Measurements from ENCODE around the gene IL31. TPM values are rescaled to one million over a fixed set of nuclear protein-coding genes. Genes with fewer than 3 reads are reported as not detected.

The IL31 gene
- total and polyA plus RNA-seq, 2 donors (not counting 3 experiments of a cell fraction or from before 2014, with no cell fraction given) = not detected

DNA sequence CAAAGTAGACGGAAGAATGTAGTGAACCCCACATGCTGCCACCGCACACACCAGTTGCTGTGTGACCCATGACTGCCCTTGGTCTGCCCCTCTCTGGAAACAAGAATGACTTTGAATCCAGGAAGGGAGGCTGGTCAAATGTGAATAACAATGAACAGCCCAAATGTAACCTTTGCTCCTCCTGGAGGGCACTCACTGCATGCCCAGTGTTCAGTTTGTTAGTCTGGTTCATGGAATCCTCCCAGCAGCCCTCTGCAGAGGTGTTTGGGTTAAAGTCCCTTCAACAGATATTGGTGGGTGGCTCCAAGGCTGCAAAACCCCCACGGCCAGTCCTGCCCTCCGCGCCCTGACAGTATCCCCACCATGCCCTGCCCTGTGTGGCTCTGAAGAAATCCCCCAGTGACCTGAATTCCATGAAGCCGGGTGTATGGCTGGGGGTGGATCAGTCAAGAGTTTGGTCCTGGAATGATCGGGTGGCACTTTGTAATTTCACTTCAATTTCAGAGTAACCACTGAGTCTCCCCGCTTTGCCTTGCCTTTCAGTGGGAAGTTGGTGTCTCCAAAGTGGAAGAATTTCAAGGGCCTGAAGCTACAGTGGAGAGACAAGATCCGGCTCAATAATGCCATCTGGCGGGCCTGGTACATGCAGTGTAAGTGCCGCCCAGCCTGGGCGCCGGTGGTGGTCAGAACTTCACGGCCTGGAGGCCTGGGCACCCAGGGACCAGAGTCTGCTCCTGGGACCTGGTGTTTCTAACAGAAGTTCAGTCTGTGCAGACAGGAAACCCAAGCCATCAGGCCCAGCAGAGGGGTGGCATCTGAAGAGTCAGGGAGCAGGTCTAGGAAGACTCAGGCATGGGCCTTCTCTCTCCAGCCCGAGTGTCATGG lies 47.1 kb downstream of the IL31 start:
- Histone ChIP-seq H3K79me2 (ENCODE audit: control insufficient read depth, insufficient read depth, low read length) (peaks cover 24% of the 10 kb centered on the region), H3K27me3 (ENCODE audit: control insufficient read depth in 2 of 2, insufficient read depth in 2 of 2, low read length in 2 of 2) (no peaks in the 10 kb centered on the region), H3K4me2 (ENCODE audit: insufficient read depth, low read length) (no peak overlapping the region), H3K27ac (ENCODE audit: insufficient read depth, low read depth, low read length) (no peak overlapping the region), H3K4me1 (ENCODE audit: control insufficient read depth, extremely low read depth, insufficient read depth, low read length) (peaks cover under 1% of the 10 kb centered on the region), H3K9me1 (replicated peaks; ENCODE audit: control insufficient read depth, extremely low read depth, insufficient read depth, low read length) (no peaks in the 10 kb centered on the region), H3K4me3 (replicated peaks in 1 of 3; ENCODE audit: insufficient read depth in 1 of 3, low read depth in 1 of 3, low read length in 3 of 3) (no peak overlapping the region), H4K20me1 (replicated peaks; ENCODE audit: control insufficient read depth, extremely low read depth, insufficient read depth, low read length) (no peaks in the 10 kb centered on the region), H3K36me3 (ENCODE audit: control insufficient read depth in 2 of 2, extremely low read depth in 1 of 2, insufficient read depth in 2 of 2, low read length in 2 of 2) (peaks cover 0 to 31% of the 10 kb centered on the region in 2 experiments), H3K9ac (replicated peaks; ENCODE audit: extremely low read depth, insufficient read depth, low read length) (no peak overlapping the region), H2AFZ (ENCODE audit: low read depth, low read length) (no peak overlapping the region), H3K9me3 (replicated peaks; ENCODE audit: control insufficient read depth, insufficient read depth, low read length) (no peaks in the 10 kb centered on the region)
- dilution Hi-C loops (cut with MboI; ENCODE audit: extremely low pct_ligation_motif_present, low sequenced_read_pairs) (no loop called here), intact Hi-C loops (cut with micrococcal nuclease) (no loop called here)
- POLR2A ChIA-PET = no interaction called here
- TF ChIP-seq, protein P1, sequence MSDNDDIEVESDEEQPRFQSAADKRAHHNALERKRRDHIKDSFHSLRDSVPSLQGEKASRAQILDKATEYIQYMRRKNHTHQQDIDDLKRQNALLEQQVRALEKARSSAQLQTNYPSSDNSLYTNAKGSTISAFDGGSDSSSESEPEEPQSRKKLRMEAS (IDR thresholded peaks at IDR 0.05; ENCODE audit: insufficient read depth, insufficient read length) = no peak
- no peak for TF ChIP-seq GATA2 (IDR thresholded peaks at IDR 0.05; ENCODE audit: insufficient read depth, insufficient read length, low read depth, low read length)
- TF ChIP-seq FOS (IDR thresholded peaks at IDR 0.05; ENCODE audit: borderline replicate concordance, insufficient read depth, low read length) = no peak
- no peak for TF ChIP-seq EZH2 (IDR thresholded peaks at IDR 0.05; ENCODE audit: borderline replicate concordance, low read depth, low read length, severe bottlenecking)
- TF ChIP-seq MYC (IDR thresholded peaks at IDR 0.05; ENCODE audit: low read depth, low read length) = no peak
- no peak for TF ChIP-seq JUN (IDR thresholded peaks at IDR 0.05; ENCODE audit: borderline replicate concordance, insufficient read depth, insufficient read length, low read depth)
- no peak for TF ChIP-seq POLR2A (IDR thresholded peaks at IDR 0.05; ENCODE audit: low read depth, low read length)
- TF ChIP-seq CTCF (IDR thresholded peaks at IDR 0.05; ENCODE audit: extremely low read depth in 1 of 2, insufficient read depth in 1 of 2, low read depth in 1 of 2, low read length in 2 of 2) = no peak
- TF ChIP-seq POLR2AphosphoS5 (IDR thresholded peaks at IDR 0.05; ENCODE audit: insufficient read depth, low read depth, low read length) = no peak
- BruUV-seq (replicated peaks) = no TSS peak
- DNase-seq (ENCODE audit: low read depth, low spot score) (no peak), FAIRE-seq (no peak)
- CTCF ChIA-PET = interaction anchor here (1.1 to 6.2 kb wide), 3 partner anchors 64 to 72 kb away, joined by 3 to 156 read pairs (median 8); no protein-coding TSS in a partner anchor

All from endothelial cell of umbilical vein (primary cell).